IMR-90 (cell line): Measurements from ENCODE around the gene TMEM8B.

Experiments
- CEBPB ChIP-seq: IDR thresholded peaks from 2 replicates; pipeline ENCODE4 v1.6.1; 2012; ENCODE audit warnings: low read depth, low read length, improper control_type of control experiment
- CTCF ChIP-seq: conservative IDR thresholded peaks from 2 replicates; pipeline ENCODE4 v1.5.1; 2012; ENCODE audit warnings: mild to moderate bottlenecking, low read depth, low read length, improper control_type of control experiment
- FOS ChIP-seq: fragments of 150-350 bp; IDR thresholded peaks from 2 replicates; pipeline ENCODE4 v1.6.1; 2016; ENCODE audit warnings: low read depth, low read length
- POLR2A ChIP-seq: IDR thresholded peaks from 2 replicates; pipeline ENCODE4 v1.6.1; 2012; ENCODE audit warnings: mild to moderate bottlenecking, low read depth, low read length
- RCOR1 ChIP-seq: IDR thresholded peaks from 2 replicates; pipeline ENCODE4 v1.6.1; 2012; ENCODE audit warnings: mild to moderate bottlenecking, low read length, improper control_type of control experiment; ENCODE audit not compliant: insufficient replicate concordance
- SMC3 ChIP-seq: fragments of 150-350 bp; IDR thresholded peaks from 2 replicates; pipeline ENCODE4 v1.6.1; 2016; ENCODE audit warnings: low read depth, mild to moderate bottlenecking, antibody characterized with exemption, low read length, moderate library complexity

- TF ChIP-seq POLR2A: no peak
- no peak for TF ChIP-seq CTCF
- TF ChIP-seq SMC3: no peak
- no peak for TF ChIP-seq CEBPB
- no peak for TF ChIP-seq FOS
- TF ChIP-seq RCOR1: no peak
Observed at GRCh38 chr9:35800530-35800929, 28.5 kb upstream of the TMEM8B start.
